ENCODE results near the gene FIS1.
"Not testable (repeated sequence)": the region's sequence is repeated elsewhere in the genome, so short reads cannot be mapped to it uniquely, and the experiment has no call there.

FIS1 gene

DNA sequence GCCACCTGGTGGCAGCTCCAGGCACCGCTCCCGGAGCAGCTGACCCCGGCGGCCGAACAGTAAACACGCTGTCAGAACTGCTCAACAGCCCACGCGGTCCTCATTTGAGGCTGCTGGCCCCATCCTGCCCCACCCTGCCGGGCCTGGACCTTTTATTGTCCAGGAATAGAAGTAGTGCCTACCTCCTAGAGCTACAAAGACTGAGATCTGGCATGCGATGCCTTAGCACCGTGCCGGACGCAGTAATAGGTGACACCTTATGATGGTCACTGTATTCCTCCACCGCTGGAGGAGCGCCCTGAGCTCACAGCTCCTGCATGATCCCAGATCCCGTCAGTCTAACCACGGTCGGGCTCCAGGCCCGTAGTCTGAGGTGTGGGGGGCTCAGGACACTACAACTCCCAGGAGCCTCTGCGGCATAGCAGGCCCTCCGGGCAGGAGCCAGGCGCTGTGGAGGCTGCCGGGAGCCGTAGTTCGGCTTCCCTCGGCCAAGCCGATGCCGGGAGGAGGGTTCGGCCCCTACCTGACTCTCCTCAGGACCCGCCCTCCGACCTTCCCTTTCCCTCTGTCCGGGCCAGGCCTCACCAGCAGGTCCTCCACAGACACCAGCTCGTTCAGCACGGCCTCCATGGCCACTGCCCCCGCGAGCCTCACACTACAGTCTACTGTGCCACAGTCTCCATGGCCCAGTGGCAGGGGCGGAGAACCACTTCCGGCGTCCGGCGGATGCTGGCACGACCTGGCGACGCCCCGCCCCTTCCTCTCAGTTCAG lies at the start of gene FIS1:
Gene FIS1, minus strand, starts transcription at position 707 of the 772 bp plus-strand sequence. Its CDS starts 77 bp downstream, at position 630.
- DNase-seq = peak; percentile 85 to 92 (median 88)

- DNase-seq = no peak
Measured at GRCh38 chr7:101294039-101294831, 49.4 kb upstream of the FIS1 start.

GRCh38 chr7:101293069-101294021 lies 48.5 kb upstream of the FIS1 start:
- not testable (repeated sequence) for DNase-seq

- not testable (repeated sequence) for DNase-seq
Measured at GRCh38 chr7:101292566-101292965, 47.7 kb upstream of the FIS1 start.

- peak; percentile 10 to 60 (median 35) for DNase-seq
Measured at GRCh38 chr7:101290186-101291037, 45.5 kb upstream of the FIS1 start.

DNA sequence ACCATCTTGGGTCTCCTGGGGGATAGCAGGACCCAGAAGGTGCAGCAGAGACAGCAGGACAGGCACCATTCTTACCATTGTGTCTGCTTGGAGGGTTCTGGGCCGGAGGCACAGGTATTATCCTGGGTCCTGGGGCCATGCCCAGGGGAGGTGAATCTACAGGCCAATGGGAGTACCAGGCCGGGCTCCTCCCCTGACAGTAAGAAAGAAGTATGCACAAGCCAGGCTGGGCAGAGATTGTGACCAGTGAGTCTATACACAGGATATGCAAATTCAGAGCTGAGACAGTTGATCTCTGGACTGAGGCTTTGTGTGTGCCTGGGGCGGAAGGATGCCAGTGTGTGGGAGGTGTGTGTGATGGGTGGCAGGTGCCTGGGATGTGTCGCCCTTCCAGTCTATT lies 44.8 kb upstream of the FIS1 start:
- not testable (repeated sequence) for DNase-seq

DNA sequence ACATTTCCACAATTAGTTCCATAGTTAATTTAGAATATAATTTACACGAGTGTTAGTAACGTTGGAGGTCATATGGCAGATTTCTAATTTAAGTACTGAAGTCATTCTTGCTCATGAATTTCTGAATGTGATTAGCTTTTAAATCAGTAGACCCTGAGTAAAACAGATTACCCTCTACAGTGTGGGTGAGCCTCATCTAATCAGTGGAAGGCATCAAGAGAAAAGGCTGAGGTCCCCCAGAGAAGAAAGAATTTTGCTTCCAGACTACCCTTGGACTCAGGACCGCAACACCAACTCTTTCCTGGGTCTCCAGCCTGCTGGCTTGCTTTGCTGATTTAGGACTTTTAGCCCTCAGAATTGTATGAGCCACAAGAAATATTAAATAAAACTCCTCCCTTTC lies 43.6 kb upstream of the FIS1 start:
- DNase-seq = no peak

- DNase-seq = no peak
Measured at GRCh38 chr7:101287032-101287431, 42.2 kb upstream of the FIS1 start.

DNA sequence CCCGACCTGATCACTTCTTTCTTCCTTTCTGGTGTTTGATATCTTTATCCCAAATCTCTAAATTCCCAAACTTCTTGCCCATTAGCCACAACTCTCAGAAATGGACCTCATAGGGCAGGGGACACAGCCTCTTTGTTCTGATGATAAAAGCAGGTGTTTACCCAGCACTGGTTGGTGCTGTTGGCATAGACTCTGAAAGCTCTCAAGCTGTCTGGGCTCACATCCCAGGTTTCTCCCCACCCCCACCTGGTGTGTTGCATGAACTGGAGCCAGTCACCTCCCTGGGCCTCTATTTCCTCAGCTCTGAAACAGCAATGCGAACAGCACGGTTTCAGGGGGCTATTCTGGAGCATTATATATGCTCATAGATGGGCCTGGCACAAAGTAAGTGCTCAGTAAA lies 41.0 kb upstream of the FIS1 start:
- not testable (repeated sequence) for DNase-seq

GRCh38 chr7:101285171-101285570 lies 40.3 kb upstream of the FIS1 start:
- DNase-seq = no peak

DNA sequence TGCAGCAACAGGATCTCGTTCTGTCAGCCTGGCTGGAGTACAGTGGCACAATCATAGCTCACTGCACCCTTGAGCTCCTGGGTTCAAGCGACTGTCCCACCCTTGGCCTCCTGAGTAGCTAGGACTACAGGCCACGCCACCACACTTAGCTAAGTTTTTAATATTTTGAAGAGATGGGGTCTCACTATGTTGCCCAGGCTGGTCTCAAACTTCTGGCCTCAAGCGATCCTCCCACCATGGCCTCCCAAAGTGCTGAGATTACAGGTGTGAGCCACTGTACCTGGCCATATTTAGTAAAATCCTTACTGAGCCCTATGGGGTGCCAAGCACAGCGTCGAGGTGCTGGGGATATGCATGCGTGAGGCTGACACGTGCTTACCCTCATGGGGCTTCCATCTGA lies 36.0 kb upstream of the FIS1 start:
- not testable (repeated sequence) for DNase-seq

DNA sequence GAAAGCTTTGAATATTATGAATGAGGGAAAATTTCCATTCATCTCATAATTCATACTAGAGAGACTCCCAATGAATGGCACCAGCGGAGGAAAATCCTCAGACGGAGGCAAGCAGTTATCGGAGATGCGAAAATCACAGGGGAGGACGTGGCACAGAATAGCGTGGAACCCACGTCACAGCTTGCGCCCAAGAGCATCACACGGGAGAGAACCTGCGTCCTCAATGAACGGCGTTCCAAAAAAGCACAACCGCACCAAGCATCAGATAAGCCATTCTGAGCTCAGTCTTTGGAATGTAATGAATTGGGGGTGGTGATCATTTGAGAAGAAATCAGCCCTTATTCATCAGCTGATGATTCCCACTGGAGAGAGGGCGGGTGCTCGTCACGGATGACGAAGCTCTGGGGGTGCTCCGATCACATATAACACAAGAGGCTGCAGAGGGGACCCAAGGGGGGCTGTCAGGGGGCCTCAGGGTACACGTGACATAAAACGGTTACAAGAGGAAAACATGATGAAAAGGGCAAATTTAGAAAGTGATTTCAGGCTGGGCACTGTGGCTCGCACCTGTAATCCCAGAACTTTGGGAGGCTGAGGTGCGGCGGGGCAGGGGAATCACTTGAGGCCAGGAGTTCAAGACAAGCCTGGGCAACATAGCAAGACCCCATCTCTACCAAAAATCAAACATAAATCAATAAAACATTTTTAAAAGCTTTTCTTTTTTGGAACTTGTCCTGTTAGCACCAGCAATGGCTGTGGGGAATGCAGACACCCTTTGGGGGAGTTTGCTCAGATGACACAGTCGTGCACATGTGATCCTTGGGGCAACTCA lies 33.8 kb upstream of the FIS1 start:
- DNase-seq = no peak

DNA sequence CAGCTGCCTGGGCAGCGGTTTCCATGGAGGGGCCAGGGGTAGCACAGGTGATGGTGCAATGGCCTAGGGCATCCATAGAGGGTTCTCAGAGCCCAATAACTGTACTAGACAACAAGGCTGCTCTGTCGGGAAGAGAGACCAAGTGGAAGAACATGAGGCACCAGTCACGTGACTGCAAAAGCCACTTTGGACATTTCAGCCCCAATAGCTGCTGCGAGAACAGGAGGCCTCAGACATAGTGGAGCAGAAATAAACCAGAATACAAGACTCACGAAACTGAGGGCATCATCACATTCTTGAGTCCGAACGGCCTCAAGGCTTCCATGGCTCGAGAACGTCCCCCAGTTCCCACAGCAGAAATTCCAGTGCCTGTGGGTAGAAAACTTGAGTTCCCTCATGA lies 32.3 kb upstream of the FIS1 start:
- DNase-seq = no peak

GRCh38 chr7:101273206-101273605 lies 28.3 kb upstream of the FIS1 start:
- DNase-seq = no peak

GRCh38 chr7:101271021-101271420 lies 26.1 kb upstream of the FIS1 start:
- DNase-seq = no peak

- DNase-seq = no peak
Measured at GRCh38 chr7:101269664-101270063, 24.8 kb upstream of the FIS1 start.

GRCh38 chr7:101265622-101266516 lies 21.0 kb upstream of the FIS1 start:
- DNase-seq = no peak

DNA sequence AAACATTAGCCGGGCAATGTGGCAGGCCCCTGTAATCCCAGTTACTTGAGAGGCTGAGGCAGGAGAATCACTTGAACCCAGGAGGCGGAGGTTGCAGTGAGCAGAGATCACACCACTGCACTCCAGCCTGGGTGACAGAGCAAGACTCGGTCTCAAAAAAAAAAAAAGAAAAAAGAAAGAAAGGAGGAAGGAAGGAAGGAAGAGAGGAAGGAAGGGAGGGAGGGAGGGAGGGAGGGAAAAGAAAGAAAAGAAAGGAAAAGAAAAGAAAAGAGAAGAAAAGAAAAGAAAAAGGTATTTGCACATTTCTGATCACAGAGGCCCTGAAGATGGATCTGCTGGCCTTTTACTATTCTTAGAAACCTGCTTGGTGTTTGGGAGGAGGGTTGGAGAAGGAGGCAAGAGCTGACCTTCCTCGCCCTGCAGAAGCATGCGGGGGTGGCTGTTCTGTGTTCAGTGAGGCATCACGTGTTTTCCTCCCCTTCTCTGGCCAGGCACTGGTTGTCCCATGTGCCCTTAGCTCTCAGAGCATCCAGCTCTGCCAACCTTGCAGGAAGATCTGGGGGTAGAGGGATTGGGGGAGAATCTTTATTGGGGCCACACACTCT lies 19.3 kb upstream of the FIS1 start:
- not testable (repeated sequence) for DNase-seq

DNA sequence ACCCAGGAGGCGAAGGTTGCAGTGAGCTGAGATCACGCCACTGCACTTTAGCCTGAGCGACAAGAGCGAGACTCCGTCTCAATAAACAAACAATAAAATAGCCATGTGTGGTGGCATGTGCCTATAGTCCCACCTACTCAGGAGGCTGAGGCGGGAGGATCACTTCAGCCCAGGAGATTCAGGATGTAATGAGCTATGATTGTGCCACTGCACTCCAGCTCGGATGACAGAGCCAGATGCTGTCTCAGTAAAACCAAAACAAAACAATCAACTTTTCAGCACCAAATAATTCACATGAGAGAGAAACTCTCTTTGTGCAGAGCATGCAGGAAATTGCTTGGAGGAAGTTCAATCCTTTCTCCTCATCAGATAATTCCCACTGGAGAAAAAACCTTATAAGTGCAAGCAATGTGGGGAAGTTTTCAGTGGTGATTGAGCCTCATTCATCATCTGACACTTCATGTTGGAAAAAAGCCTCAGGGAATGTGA lies 13.4 kb upstream of the FIS1 start:
- no peak for DNase-seq

Data from activated naive CD4-positive, alpha-beta T cell (primary cell).